ENCODE results near the gene ST8SIA2.

The ST8SIA2 gene

DNA sequence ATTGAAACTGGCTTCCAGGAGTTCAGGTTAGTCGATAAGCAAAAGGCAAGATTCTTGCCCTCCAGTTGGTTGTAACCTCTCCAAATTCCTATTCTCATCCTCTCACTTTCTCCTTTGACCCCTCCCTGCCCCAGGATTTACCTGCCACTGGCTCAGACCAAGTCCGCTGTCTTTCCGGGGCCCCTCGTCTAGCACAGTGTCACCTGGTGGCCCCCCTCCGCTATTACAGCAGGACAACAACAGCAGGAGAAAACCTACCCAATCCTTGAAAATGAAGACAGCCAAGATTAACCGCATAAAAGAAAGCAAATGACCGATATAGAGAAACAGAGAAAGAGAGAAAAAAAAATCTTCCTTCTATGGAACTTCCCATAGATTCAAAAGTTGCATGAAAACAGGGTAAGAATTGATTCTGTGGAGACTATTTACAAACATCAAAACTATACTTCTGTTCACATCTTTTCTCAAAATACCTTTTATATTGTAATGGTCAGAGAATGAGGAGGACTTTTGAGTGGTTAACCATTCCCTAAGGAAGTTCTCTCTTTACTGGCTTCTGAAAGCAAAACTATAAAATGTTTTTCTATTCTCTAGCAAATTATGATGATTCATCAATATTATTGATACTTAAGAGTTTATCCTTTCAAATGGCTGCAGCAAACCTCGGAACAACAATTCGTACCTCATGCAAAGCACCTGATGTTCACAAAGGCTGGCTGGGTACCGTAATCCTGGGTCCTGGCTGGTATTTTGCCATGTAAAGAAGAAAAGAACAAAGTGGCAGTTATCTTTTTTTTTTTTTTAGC is 10.0 kb upstream of the ST8SIA2 start:
- no peak for TF ChIP-seq GATA1 (IDR thresholded peaks at IDR 0.05; ENCODE audit: low read depth, low read length)
- no peak for TF ChIP-seq POLR2A (IDR thresholded peaks at IDR 0.05; ENCODE audit: low read length)
- peak; percentile 11 to 24 for DNase-seq

DNA sequence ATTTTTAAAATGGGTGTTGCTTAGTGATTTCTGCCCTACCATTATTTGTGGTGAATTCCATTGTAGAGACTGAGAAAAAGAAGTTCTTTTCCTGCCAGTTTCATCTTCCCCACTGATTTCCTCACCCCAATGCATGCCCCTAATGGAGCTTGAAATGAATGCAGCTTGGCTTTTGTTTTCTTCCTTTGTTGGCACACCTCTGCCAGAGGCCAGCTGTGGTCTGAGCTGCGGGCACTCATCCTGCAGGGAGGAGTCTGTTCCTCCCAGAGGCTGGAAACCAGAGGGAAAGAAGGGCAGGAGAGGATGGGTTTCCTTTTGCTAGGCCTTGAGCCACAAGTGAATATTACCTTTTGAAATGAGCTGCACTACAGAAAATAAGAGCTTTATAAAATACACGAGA is 9.3 kb upstream of the ST8SIA2 start:
- DNase-seq, result no peak
- TF ChIP-seq GATA1 (IDR thresholded peaks at IDR 0.05; ENCODE audit: low read depth, low read length), result no peak
- TF ChIP-seq POLR2A (IDR thresholded peaks at IDR 0.05; ENCODE audit: low read length), result no peak

DNA sequence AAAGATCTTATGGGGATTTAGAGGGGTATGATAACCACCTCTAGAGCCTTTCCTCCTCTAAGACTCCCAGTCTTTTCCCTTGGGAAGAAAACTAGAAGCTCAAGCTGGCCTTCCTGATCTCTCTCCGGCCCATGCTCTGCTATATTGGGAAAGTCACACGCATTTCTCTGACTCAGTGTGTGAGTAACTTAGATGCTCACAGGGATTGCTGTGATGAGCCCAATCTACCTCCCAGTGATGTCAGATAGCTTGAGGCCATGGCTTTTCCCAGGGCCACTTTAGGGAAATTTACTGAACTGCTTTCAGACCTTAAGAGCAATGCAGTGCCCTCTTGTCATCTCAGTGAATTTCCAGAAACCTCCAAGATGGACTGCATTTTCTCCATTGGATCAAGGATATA is 8.6 kb upstream of the ST8SIA2 start:
- no peak for TF ChIP-seq GATA1 (IDR thresholded peaks at IDR 0.05; ENCODE audit: low read depth, low read length)
- TF ChIP-seq POLR2A (IDR thresholded peaks at IDR 0.05; ENCODE audit: low read length), result no peak
- DNase-seq, result no peak

DNA sequence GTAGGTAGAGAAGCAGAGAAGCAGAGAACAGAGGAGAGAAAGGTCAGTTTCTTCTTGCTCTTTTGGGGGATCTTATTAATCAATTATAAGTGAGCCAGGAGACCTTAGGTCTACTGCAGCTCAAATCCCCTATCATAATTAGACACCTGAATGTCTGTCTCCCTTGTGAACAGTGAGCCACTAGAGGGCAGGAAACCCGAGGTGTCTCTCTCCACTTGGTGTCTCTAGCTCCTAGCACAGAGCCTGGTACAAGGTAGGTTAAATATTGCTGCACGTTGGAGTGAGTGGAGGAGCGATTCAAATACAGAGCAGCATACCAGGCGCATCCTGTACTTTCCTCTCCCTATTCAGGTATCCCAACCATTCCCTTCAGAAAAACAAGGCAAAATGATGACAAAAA is 2.0 kb upstream of the ST8SIA2 start:
- DNase-seq, result peak in 1 of 2 experiments; percentile 9
- TF ChIP-seq GATA1 (IDR thresholded peaks at IDR 0.05; ENCODE audit: low read depth, low read length) (no peak), POLR2A (IDR thresholded peaks at IDR 0.05; ENCODE audit: low read length) (no peak)

DNA sequence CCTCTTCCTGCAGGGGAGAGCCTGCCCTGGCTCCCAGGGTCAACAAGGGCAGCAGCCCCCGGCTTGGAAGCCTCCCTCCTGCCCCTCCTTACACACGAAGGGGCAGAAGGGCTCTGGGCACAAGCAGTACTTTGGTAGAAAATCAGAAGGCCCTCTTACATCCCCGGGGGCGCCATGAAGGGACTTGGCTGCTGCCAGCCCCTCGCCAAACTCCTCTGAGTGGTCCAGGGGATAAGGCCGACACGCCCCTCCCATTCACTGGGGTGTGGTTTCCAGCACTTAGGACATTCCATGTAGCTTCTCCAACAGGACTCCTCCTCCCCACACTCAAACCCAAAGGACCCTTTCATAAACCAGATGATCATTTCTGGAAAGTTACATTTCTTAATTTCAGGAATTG is 1.2 kb upstream of the ST8SIA2 start:
- no peak for TF ChIP-seq GATA1 (IDR thresholded peaks at IDR 0.05; ENCODE audit: low read depth, low read length)
- no peak for TF ChIP-seq POLR2A (IDR thresholded peaks at IDR 0.05; ENCODE audit: low read length)
- no peak for DNase-seq

DNA sequence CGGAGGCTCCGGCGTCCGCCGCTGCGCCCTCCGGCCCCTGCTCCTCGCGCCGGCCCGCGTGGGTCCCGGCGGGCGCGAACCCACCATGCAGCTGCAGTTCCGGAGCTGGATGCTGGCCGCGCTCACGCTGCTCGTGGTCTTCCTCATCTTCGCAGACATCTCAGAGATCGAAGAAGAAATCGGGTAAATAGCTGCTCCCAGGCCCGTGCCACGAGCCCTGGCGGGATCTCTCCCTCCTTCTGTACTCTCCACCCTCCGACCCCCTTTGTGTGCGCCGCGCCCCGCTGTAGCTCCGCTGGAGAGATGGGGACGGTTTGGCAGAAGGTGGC is 263 bp downstream of the ST8SIA2 start:
- no peak for TF ChIP-seq GATA1 (IDR thresholded peaks at IDR 0.05; ENCODE audit: low read depth, low read length)
- TF ChIP-seq POLR2A (IDR thresholded peaks at IDR 0.05; ENCODE audit: low read length), result no peak
- no peak for DNase-seq

DNA sequence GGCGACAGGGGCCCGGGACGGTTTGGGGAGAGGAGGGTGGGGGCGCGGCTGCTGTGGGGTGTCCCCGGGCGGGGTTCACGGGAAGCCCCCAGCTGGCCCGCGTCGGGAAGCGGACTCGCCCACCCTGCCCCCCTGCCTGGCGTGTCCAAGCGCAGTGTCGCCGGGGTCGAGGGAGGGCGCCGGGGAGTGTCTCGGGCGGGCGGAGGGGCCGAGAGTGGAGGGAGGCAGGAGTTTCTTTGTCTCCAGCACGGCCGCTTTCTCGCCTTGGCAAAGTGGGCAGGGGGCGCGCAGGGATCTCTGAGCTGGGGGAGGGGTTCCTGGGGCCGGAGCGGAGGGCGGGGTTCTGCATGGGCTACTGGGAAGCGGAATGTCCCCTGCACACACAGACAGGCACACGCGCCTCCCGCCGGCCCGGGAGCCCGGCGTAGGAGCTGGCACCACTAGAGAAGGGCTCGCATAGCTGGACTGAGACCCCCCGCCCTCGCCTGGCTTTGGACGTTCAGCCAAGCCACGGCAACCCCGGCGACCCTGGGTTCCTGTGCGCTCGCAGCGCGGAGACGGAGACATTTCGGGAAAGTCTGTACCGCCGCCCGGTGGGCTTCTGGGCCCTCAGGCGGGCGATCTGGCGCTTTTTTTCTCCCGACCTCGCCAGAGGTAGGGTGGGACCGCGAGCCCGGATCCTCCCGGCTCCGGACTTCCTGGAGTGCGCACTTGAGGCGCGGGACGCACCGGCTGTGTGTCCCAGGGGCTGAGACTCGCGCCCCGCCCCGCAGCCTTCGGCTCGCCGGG is 822 bp downstream of the ST8SIA2 start:
- TF ChIP-seq POLR2A (IDR thresholded peaks at IDR 0.05; ENCODE audit: low read length), result no peak
- TF ChIP-seq GATA1 (IDR thresholded peaks at IDR 0.05; ENCODE audit: low read depth, low read length), result no peak
- no peak for DNase-seq

DNA sequence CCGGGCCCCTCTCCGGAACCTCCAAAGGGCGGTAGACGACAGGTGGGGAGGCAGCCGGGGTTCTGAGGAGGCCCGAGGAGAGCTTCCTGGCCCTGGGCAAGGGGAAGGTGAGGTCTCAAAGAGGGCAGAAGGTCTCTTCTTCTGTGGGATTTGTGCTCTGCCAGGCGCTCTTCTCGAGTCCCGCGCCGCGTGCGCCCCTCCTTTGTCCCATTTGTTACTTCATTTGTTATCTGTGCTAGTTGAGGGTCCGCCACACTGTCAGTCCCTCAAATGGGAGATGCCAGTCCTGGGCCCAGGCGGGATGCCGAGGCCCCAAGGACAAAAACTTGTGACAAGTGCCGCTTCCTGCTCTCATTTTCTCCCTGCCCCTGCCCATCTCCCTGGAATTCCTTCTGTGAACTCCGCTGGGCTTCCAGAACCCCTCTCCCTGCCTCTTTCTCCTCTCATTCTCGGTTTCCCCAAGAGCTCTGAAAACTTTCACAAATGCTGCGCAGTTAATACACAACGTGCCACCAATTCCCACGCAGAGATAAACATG is 1.5 kb downstream of the ST8SIA2 start:
- TF ChIP-seq POLR2A (IDR thresholded peaks at IDR 0.05; ENCODE audit: low read length), result no peak
- no peak for TF ChIP-seq GATA1 (IDR thresholded peaks at IDR 0.05; ENCODE audit: low read depth, low read length)

DNA sequence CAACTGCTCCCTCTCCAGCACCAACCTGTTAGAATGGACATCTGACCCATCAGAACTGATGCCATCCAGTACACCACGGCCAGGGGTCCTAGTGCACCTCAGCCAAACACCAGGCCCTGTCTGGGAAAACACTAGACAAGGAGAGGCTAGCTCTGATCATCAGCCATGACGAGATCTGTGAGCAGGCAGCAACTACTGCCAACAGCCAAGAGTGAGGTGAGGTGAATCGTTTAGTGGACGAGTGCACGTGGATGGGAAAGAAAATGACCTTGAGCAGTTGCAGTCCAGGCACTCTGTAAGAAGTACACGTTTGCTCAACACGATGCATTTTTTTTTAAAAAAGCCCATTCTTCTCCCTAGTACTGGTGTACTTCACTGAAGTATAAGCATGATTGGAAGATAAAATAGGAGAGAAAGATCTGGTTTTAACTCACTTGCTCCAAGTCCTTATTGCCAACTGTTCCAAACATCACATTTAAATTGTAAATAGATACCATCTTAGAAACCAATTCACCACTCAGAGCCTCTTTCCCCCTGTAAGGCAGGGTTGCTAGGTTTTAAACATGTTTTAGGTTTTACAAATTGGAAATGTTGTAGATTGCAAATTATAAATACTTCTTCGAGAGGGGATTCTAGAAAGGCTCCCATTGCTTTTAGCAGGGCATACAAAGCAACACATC is 5.7 kb downstream of the ST8SIA2 start:
- DNase-seq, result no peak
- TF ChIP-seq GATA1 (IDR thresholded peaks at IDR 0.05; ENCODE audit: low read depth, low read length) (no peak), POLR2A (IDR thresholded peaks at IDR 0.05; ENCODE audit: low read length) (no peak)

More for the DNA sequence above, 1.5 kb downstream of the ST8SIA2 start:
- DNase-seq, result no peak

DNA sequence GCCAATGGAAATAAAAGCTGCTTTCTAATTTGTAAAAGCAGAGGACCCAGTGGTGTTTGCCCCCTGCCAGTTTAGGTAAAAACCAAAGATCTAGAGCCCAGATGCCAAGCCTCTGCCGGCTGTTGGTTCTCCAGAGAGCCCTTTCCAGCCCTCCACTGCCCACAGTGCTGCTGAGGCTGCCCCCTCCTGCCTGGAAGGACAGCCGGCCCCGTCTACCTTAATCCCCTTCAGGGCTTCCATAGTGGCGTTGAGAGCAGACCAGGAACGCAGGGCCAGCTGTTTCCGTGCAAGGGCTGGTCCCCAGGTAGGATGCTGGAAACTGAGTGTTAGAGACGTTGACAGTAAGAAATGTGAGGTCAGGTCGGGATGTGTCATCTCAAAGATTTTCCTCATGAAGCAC is 6.9 kb downstream of the ST8SIA2 start:
- no peak for TF ChIP-seq POLR2A (IDR thresholded peaks at IDR 0.05; ENCODE audit: low read length)
- no peak for TF ChIP-seq GATA1 (IDR thresholded peaks at IDR 0.05; ENCODE audit: low read depth, low read length)
- DNase-seq, result no peak

DNA sequence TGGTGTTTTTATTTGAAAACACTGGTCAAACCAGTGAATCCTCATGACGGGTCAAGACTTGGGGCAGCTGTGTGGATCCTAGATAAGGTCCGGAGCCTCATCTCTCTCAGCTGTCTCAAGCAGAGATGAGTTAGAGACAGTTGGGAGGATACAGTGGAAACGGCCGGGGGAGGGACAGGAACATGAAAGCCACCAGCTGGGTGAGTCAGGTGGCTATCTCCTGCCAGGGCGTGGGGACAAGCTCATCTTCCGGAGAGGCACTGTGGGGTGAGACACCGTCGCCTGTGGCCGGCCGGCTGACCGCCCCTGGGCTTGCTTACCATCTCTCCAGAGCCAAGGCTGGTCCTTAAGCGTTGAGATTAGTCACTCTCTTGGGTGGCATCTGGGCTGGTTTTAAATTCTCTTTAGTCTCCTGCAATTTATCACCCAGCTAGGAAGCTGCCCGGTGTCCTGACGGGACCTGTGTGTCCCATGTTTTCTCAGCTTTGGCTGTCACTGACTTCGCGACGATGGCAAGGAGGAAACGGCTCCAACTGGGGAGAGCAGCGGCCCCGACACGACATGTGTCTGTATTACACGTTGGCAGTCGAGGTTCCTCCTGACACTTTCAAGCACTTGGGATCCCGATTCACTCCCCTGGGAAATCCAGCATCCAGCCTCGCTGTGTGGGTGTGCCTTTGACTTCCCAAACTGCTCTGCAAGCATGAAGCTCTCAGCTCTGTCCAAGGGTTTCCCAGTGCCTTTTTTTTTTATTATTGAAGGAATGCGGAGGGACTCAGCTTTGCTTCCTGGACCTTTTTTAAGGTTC is 7.5 kb downstream of the ST8SIA2 start:
- DNase-seq, result no peak

DNA sequence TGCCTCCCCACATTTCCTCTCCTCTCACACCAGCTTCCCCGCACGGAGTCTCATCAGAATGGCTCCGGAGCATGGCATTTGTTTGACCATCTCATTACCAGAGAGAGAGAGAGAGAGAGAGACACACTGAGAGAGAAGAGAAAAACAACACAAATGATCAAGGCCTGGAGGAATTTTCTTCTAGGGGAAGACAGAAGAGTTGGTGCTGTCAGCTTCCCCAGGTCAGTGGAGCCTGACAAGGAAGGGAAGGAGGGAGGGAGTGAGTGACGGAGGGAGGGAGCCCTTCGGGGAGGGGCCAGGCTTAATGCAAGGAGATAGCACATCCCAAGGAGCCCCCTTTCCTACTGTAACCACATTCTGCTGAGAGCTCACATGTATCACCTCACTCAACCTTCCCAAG is 9.1 kb downstream of the ST8SIA2 start:
- TF ChIP-seq GATA1 (IDR thresholded peaks at IDR 0.05; ENCODE audit: low read depth, low read length) (no peak), POLR2A (IDR thresholded peaks at IDR 0.05; ENCODE audit: low read length) (no peak)
- no peak for DNase-seq

More for the DNA sequence above, 7.5 kb downstream of the ST8SIA2 start:
- no peak for TF ChIP-seq GATA1 (IDR thresholded peaks at IDR 0.05; ENCODE audit: low read depth, low read length)
- no peak for TF ChIP-seq POLR2A (IDR thresholded peaks at IDR 0.05; ENCODE audit: low read length)

DNA sequence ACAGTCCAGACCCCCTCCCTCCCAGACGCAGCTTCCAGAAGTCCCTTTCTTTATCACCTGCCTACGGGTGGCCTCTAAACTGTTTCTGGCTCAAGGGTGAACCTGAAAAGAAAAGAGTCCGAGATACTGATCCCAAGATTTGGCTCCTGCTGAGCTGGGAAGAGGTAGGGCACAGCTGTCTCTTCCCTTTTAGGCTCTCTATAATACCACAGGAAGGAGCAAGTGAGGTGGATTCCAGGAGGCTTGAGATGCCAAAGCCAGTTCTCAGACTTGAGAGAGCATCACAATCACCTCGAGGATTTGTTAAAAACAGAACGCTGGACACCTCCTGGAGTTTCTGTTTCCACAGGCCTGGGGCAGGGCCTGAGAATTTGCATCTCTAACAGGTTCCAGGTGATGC is 12.3 kb downstream of the ST8SIA2 start:
- no peak for DNase-seq

More for the DNA sequence above, 12.3 kb downstream of the ST8SIA2 start:
- TF ChIP-seq GATA1 (IDR thresholded peaks at IDR 0.05; ENCODE audit: low read depth, low read length), result no peak
- TF ChIP-seq POLR2A (IDR thresholded peaks at IDR 0.05; ENCODE audit: low read length), result no peak

Measured in erythroblast (primary cell).